Coronary artery (tissue), 2 donors: ENCODE results near the gene TPCN1.

Experiments used
- DNase-seq: peaks from one replicate; pipeline ENCODE4 v3.0.0-alpha.2; 2017; ENCODE audit warnings: low spot score
- H3K27ac ChIP-seq, 2 donors: fragments of 200-600 bp; sonication (generic); one replicate each; pipeline ENCODE4 v1.5.1; 2016 to 2019
- H3K4me3 ChIP-seq: fragments of 200-600 bp; sonication (generic); 2 replicates; pipeline ENCODE4 v1.5.1; 2016; ENCODE audit warnings: mild to moderate bottlenecking, moderate library complexity
- TF ChIP-seq, protein P1 (sequence below): fragments of 200-600 bp; sonication (generic); IDR thresholded peaks from one replicate; pipeline ENCODE4 v1.5.1; 2019; ENCODE audit warnings: antibody characterized with exemption

Gene TPCN1

GRCh38 chr12:113318046-113318656 is 96.9 kb downstream of the TPCN1 start:
- H3K27ac ChIP-seq = no peak overlapping the region
- TF ChIP-seq, protein P1, sequence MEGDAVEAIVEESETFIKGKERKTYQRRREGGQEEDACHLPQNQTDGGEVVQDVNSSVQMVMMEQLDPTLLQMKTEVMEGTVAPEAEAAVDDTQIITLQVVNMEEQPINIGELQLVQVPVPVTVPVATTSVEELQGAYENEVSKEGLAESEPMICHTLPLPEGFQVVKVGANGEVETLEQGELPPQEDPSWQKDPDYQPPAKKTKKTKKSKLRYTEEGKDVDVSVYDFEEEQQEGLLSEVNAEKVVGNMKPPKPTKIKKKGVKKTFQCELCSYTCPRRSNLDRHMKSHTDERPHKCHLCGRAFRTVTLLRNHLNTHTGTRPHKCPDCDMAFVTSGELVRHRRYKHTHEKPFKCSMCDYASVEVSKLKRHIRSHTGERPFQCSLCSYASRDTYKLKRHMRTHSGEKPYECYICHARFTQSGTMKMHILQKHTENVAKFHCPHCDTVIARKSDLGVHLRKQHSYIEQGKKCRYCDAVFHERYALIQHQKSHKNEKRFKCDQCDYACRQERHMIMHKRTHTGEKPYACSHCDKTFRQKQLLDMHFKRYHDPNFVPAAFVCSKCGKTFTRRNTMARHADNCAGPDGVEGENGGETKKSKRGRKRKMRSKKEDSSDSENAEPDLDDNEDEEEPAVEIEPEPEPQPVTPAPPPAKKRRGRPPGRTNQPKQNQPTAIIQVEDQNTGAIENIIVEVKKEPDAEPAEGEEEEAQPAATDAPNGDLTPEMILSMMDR = no peak
- no peak overlapping the region for H3K4me3 ChIP-seq
- no peak for DNase-seq

GRCh38 chr12:113318900-113319628 is 97.8 kb downstream of the TPCN1 start:
- TF ChIP-seq, protein P1 = no peak
- DNase-seq = no peak
- no peak overlapping the region for H3K4me3 ChIP-seq
- H3K27ac ChIP-seq = no peak overlapping the region

- Histone ChIP-seq H3K27ac (no peak overlapping the region), H3K4me3 (no peak overlapping the region)
- DNase-seq = no peak
- TF ChIP-seq, protein P1 = no peak
Measured at GRCh38 chr12:113320401-113320800, 99.1 kb downstream of the TPCN1 start.

GRCh38 chr12:113322343-113322742 is 101.1 kb downstream of the TPCN1 start:
- H3K4me3 ChIP-seq = no peak overlapping the region
- H3K27ac ChIP-seq = no peak overlapping the region
- TF ChIP-seq, protein P1 = no peak
- DNase-seq = no peak

GRCh38 chr12:113325916-113326315 is 104.7 kb downstream of the TPCN1 start:
- no peak for DNase-seq
- peak overlapping the region in 1 of 2 donors; percentile 51 for H3K27ac ChIP-seq
- no peak overlapping the region for H3K4me3 ChIP-seq
- TF ChIP-seq, protein P1 = no peak

DNA sequence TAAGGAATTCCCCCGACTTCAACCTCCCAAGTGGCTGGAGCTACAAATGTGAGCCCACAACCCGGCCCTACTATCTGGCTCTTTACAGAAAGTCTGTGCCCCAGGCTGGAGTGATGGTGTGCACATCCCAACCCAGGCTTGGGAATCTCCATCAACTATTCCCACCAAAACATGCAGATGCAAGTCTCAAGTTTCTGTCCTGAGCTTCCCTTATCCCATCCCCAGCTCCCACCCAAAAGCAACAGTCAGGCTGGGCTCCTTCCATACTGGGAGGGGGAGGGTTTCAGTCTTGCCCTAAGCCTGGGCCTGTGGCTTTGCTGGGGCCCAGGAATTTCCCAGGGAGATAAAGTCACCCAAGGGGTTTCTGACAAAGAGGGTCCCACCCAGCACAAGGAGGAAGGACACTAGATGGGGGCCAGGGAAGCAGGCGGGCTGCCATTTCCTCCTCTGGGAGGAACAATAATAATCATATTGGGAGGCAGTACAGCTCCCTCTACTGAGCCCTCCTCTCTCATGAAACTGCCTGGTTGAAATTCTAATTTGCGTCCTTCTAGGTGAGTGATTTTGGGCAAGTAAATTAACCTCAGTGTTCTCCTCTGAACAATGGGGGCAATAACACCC is 105.6 kb downstream of the TPCN1 start:
- Histone ChIP-seq H3K27ac (peak overlapping the region; percentile 25 to 65), H3K4me3 (no peak overlapping the region)
- no peak for DNase-seq
- TF ChIP-seq, protein P1 = no peak
